ENCODE measurements around the gene NADSYN1. TPM values are rescaled to one million over a fixed set of nuclear protein-coding genes. Genes with fewer than 3 reads are reported as not detected.
"Not testable (repeated sequence)": the region's sequence is repeated elsewhere in the genome, so short reads cannot be mapped to it uniquely, and the experiment has no call there.

Gene NADSYN1
- total RNA-seq, 1 experiment from 2014 or later: 58.2 TPM

- Histone ChIP-seq H3K9ac (ENCODE audit: low read length) (no peak overlapping the region), H4K20me1 (ENCODE audit: insufficient read depth) (no peaks in the 10 kb centered on the region), H3K4me1 (ENCODE audit: control insufficient read depth in 1 of 2, insufficient read depth in 2 of 2, low read length in 2 of 2) (peaks cover 0 to 8% of the 10 kb centered on the region in 2 experiments; a peak in 1 of 4 replicates), H3K79me2 (ENCODE audit: insufficient read depth, low read length) (no peaks in the 10 kb centered on the region), H3K27ac (ENCODE audit: low read depth, low read length) (no peak overlapping the region), H3K9me2 (ENCODE audit: insufficient read depth) (no peaks in the 10 kb centered on the region), H2AFZ (ENCODE audit: low read depth, low read length, poor library complexity, severe bottlenecking) (no peak overlapping the region), H3K27me3 (ENCODE audit: insufficient read depth, low read length) (no peaks in the 10 kb centered on the region; the same call in 1 of the 2 replicates), H3K36me3 (ENCODE audit: control insufficient read depth in 1 of 2, insufficient read depth in 2 of 2, low read length in 2 of 2) (no peaks in the 10 kb centered on the region), H3K4me2 (ENCODE audit: low read length) (no peak overlapping the region), H3K9me3 (ENCODE audit: control insufficient read depth in 1 of 2, insufficient read depth in 1 of 2, low read depth in 1 of 2, low read length in 2 of 2) (no peaks in the 10 kb centered on the region), H3K4me3 (replicated peaks in 1 of 2; ENCODE audit: low read depth in 1 of 2, low read length in 2 of 2) (no peak overlapping the region)
- ChIA-PET RAD21 (ENCODE audit: low non-redundant PET in 1 of 2, low total read pairs in 2 of 2, uncharacterized antibody in 2 of 2, unreplicated experiment in 2 of 2) (interaction anchor here in 1 of 2 experiments (0.6 kb wide), 1 partner anchor 142 kb away, joined by 3 read pairs; no protein-coding TSS in a partner anchor), CTCF (interaction anchor here (0.6 to 1.1 kb wide), 2 partner anchors 8 to 334 kb away, joined by 3 read pairs; no protein-coding TSS in a partner anchor), POLR2A (no interaction called here)
- ATAC-seq: no peak
- TF ChIP-seq ZFX (IDR thresholded peaks at IDR 0.05): no peak
- TF ChIP-seq SIN3A (IDR thresholded peaks at IDR 0.05; ENCODE audit: low read depth): no peak
- TF ChIP-seq CEBPB (IDR thresholded peaks at IDR 0.05; ENCODE audit: low read depth): no peak
- no peak for TF ChIP-seq MAX (IDR thresholded peaks at IDR 0.05)
- no peak for TF ChIP-seq ZBTB33 (IDR thresholded peaks at IDR 0.05; ENCODE audit: extremely low read depth, insufficient replicate concordance, low read length)
- no peak for TF ChIP-seq ZNF274 (IDR thresholded peaks at IDR 0.05; ENCODE audit: low read depth, low read length)
- TF ChIP-seq SRF (IDR thresholded peaks at IDR 0.05; ENCODE audit: low read depth): no peak
- TF ChIP-seq EZH2phosphoT487 (IDR thresholded peaks at IDR 0.05; ENCODE audit: borderline replicate concordance): no peak
- TF ChIP-seq CBX3 (IDR thresholded peaks at IDR 0.05; ENCODE audit: low read depth): no peak
- no peak for TF ChIP-seq ELF1 (IDR thresholded peaks at IDR 0.05; ENCODE audit: borderline replicate concordance, low read depth)
- TF ChIP-seq YY1 (IDR thresholded peaks at IDR 0.05; ENCODE audit: extremely low read depth, insufficient replicate concordance, low read depth, low read length): no peak
- no peak for TF ChIP-seq POLR2A (IDR thresholded peaks at IDR 0.05; ENCODE audit: borderline replicate concordance, extremely low read depth, insufficient read depth, insufficient read length)
- TF ChIP-seq EZH2 (IDR thresholded peaks at IDR 0.05): no peak
- TF ChIP-seq POLR2AphosphoS5 (IDR thresholded peaks at IDR 0.05; ENCODE audit: low read depth, low read length): no peak
- no peak for TF ChIP-seq EGR1 (IDR thresholded peaks at IDR 0.05; ENCODE audit: low read depth)
- no peak for TF ChIP-seq SP1 (IDR thresholded peaks at IDR 0.05; ENCODE audit: low read depth)
- TF ChIP-seq FOSL1 (IDR thresholded peaks at IDR 0.05; ENCODE audit: low read depth): no peak
- no TSS peak for BruUV-seq (replicated peaks)
- no peak for DNase-seq (ENCODE audit: low read depth, low spot score)
- intact Hi-C loops (cut with micrococcal nuclease): loop anchor here (2.0 kb wide), 1 partner anchor 607 kb away; no protein-coding TSS in a partner anchor
Observed at GRCh38 chr11:71421392-71421950, 31.5 kb upstream of the NADSYN1 start.

- H3K4me3 ChIP-seq (replicated peaks in 1 of 2; ENCODE audit: low read depth in 1 of 2, low read length in 2 of 2); H3K27ac ChIP-seq (ENCODE audit: low read depth, low read length); H3K9me3 ChIP-seq (ENCODE audit: control insufficient read depth in 1 of 2, insufficient read depth in 1 of 2, low read depth in 1 of 2, low read length in 2 of 2); H3K4me1 ChIP-seq (ENCODE audit: control insufficient read depth in 1 of 2, insufficient read depth in 2 of 2, low read length in 2 of 2); BruUV-seq (replicated peaks); H4K20me1 ChIP-seq (ENCODE audit: insufficient read depth); RAD21 ChIA-PET (ENCODE audit: low non-redundant PET in 1 of 2, low total read pairs in 2 of 2, uncharacterized antibody in 2 of 2, unreplicated experiment in 2 of 2); POLR2A ChIA-PET; intact Hi-C loops (cut with micrococcal nuclease); H3K4me2 ChIP-seq (ENCODE audit: low read length); H3K36me3 ChIP-seq (ENCODE audit: control insufficient read depth in 1 of 2, insufficient read depth in 2 of 2, low read length in 2 of 2); H3K9me2 ChIP-seq (ENCODE audit: insufficient read depth); DNase-seq (ENCODE audit: low read depth, low spot score); H3K27me3 ChIP-seq (ENCODE audit: insufficient read depth, low read length); H2AFZ ChIP-seq (ENCODE audit: low read depth, low read length, poor library complexity, severe bottlenecking); ATAC-seq; H3K79me2 ChIP-seq (ENCODE audit: insufficient read depth, low read length); H3K9ac ChIP-seq (ENCODE audit: low read length): not testable (repeated sequence)
- CTCF ChIA-PET: interaction anchor here (1.1 kb wide), 1 partner anchor 9 kb away, joined by 3 read pairs; no protein-coding TSS in a partner anchor
Observed at GRCh38 chr11:71422318-71422717, 30.7 kb upstream of the NADSYN1 start.

Data from HCT116 (cell line).